ENCODE results near the gene NUMA1. TPM values are rescaled to one million over a fixed set of nuclear protein-coding genes. Genes with fewer than 3 reads are reported as not detected.

Gene NUMA1
- total RNA-seq, 2 donors from 2014 or later = 130 to 132 TPM

DNA sequence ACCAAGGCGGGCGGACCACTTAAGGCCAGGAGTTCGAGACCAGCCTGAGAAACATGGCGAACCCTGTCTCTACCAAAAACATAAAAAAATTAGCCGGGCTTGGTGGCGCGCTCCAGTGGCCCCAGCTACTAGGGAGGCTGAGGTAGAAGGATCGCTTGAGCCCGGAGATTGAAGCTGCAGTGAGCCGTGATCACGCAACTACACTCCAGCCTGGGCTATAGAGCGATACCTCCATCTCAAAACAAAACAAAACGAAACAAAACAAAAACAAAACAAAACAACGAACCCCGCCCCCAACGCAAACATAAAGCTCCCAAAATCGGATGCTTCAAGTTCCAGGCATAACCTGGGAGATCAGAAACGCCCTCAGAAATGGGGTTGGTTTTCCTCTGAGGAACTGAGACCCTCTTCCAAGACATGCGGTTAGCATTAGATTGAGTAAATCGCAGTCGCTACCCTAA lies 872 bp upstream of the NUMA1 start:
- no peaks in the 10 kb centered on the region for H3K9me3 Mint-ChIP-seq
- peak overlapping the region; percentile 78 for H3K9ac ChIP-seq (ENCODE audit: extremely low read depth, low read length, poor library complexity, severe bottlenecking)
- peak overlapping the region; percentile 83 for H3K27ac ChIP-seq (ENCODE audit: low read depth, low read length)
- peaks cover 10% of the 10 kb centered on the region for H3K36me3 ChIP-seq (ENCODE audit: control insufficient read depth, insufficient read depth, low read length)
- H3K4me3 Mint-ChIP-seq = peak overlapping the region; percentile 85
- peak overlapping the region; percentile 97 for H3K27ac Mint-ChIP-seq
- TF ChIP-seq, protein P1, sequence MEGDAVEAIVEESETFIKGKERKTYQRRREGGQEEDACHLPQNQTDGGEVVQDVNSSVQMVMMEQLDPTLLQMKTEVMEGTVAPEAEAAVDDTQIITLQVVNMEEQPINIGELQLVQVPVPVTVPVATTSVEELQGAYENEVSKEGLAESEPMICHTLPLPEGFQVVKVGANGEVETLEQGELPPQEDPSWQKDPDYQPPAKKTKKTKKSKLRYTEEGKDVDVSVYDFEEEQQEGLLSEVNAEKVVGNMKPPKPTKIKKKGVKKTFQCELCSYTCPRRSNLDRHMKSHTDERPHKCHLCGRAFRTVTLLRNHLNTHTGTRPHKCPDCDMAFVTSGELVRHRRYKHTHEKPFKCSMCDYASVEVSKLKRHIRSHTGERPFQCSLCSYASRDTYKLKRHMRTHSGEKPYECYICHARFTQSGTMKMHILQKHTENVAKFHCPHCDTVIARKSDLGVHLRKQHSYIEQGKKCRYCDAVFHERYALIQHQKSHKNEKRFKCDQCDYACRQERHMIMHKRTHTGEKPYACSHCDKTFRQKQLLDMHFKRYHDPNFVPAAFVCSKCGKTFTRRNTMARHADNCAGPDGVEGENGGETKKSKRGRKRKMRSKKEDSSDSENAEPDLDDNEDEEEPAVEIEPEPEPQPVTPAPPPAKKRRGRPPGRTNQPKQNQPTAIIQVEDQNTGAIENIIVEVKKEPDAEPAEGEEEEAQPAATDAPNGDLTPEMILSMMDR (conservative IDR thresholded peaks at IDR 0.05) = no peak
- no peaks in the 10 kb centered on the region for H3K4me1 ChIP-seq (ENCODE audit: control insufficient read depth, insufficient read depth, low read length)
- no peaks in the 10 kb centered on the region for H3K9me3 ChIP-seq (ENCODE audit: control insufficient read depth, low read length)
- WGBS, 2 experiments (ENCODE audit: insufficient coverage in 1 of 2, insufficient read length in 1 of 2) = 86 to 91% methylated on average over 10 to 21 of the region's 21 CpGs
- H3K27me3 ChIP-seq (ENCODE audit: control insufficient read depth, insufficient read depth, low read length, poor library complexity, severe bottlenecking) = no peaks in the 10 kb centered on the region
- H3K36me3 Mint-ChIP-seq (ENCODE audit: low read depth) = peaks cover 8% of the 10 kb centered on the region
- no peak for DNase-seq
- peaks cover 11% of the 10 kb centered on the region for H3K4me1 Mint-ChIP-seq
- H3K27me3 Mint-ChIP-seq (ENCODE audit: insufficient read depth) = no peaks in the 10 kb centered on the region
- peak overlapping the region; percentile 98 for H3K4me3 ChIP-seq (ENCODE audit: low read length)

DNA sequence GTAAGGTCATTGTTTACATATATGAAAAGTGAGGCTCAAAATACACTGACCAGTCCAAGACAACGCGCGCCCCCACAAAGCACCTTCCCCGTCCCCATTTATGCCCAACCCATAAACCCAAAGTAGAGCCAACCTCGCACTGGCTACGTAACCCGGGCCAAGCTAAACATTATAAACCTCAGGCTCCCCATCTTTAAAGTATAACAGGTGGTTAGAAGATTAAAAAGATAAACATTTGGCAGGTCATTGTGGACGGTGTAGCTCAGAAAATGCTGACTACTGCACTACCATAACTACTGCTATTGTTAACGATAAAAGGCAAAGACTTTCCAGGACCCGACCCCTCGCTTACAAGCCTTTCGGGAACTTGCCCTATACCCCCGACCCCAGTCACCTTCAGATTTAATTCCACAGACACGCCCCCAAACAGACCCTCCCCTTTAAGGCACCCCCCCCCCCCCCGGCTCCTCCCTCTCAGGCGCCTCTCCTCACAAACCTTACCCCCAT lies 470 bp downstream of the NUMA1 start:
- Mint-ChIP-seq H3K4me3 (peak overlapping the region; percentile 85), H3K9me3 (no peaks in the 10 kb centered on the region), H3K27ac (peak overlapping the region; percentile 97), H3K36me3 (ENCODE audit: low read depth) (peaks cover 11% of the 10 kb centered on the region), H3K4me1 (peaks cover 12% of the 10 kb centered on the region), H3K27me3 (ENCODE audit: insufficient read depth) (no peaks in the 10 kb centered on the region)
- H3K36me3 ChIP-seq (ENCODE audit: control insufficient read depth, insufficient read depth, low read length) = peaks cover 4% of the 10 kb centered on the region
- TF ChIP-seq, protein P1 (conservative IDR thresholded peaks at IDR 0.05) = no peak
- no peak for DNase-seq
- no peaks in the 10 kb centered on the region for H3K27me3 ChIP-seq (ENCODE audit: control insufficient read depth, insufficient read depth, low read length, poor library complexity, severe bottlenecking)
- peak overlapping the region; percentile 98 for H3K4me3 ChIP-seq (ENCODE audit: low read length)
- no peaks in the 10 kb centered on the region for H3K4me1 ChIP-seq (ENCODE audit: control insufficient read depth, insufficient read depth, low read length)
- H3K27ac ChIP-seq (ENCODE audit: low read depth, low read length) = peak overlapping the region; percentile 75
- H3K9me3 ChIP-seq (ENCODE audit: control insufficient read depth, low read length) = no peaks in the 10 kb centered on the region
- 0 to 4% methylated on average over 1 to 15 of the region's 16 CpGs for WGBS, 2 experiments (ENCODE audit: insufficient coverage in 1 of 2, insufficient read length in 1 of 2)
- peak overlapping the region; percentile 79 for H3K9ac ChIP-seq (ENCODE audit: extremely low read depth, low read length, poor library complexity, severe bottlenecking)

DNA sequence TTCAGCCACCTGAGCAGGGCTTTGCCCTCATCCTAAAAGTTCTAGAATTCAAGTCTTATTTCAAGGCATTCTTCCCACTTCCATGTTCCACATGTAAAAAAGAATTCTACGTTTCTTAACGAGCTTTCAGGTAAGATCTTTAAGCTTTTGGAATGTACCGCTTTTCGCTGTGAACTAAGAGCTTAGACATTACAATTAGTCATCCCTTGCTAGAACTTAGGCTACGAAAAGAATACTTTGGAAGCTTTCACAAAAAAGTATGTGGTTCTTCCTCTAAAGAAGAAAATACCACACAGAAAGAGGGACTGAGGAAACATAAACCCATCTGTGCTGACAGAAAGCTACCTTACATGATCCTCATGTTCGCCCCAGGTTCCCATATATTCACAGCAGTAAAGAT lies 1.9 kb downstream of the NUMA1 start:
- Histone ChIP-seq H3K9ac (ENCODE audit: extremely low read depth, low read length, poor library complexity, severe bottlenecking) (no peak overlapping the region), H3K27me3 (ENCODE audit: control insufficient read depth, insufficient read depth, low read length, poor library complexity, severe bottlenecking) (no peaks in the 10 kb centered on the region), H3K9me3 (ENCODE audit: control insufficient read depth, low read length) (no peaks in the 10 kb centered on the region), H3K27ac (ENCODE audit: low read depth, low read length) (no peak overlapping the region), H3K36me3 (ENCODE audit: control insufficient read depth, insufficient read depth, low read length) (peaks cover 4% of the 10 kb centered on the region), H3K4me3 (ENCODE audit: low read length) (peak overlapping the region; percentile 98), H3K4me1 (ENCODE audit: control insufficient read depth, insufficient read depth, low read length) (no peaks in the 10 kb centered on the region)
- H3K4me3 Mint-ChIP-seq = peak overlapping the region; percentile 85
- H3K27me3 Mint-ChIP-seq (ENCODE audit: insufficient read depth) = no peaks in the 10 kb centered on the region
- peak overlapping the region; percentile 48 for H3K27ac Mint-ChIP-seq
- peaks cover 12% of the 10 kb centered on the region for H3K4me1 Mint-ChIP-seq
- 92 to 98% methylated on average over 5 to 6 of the region's 6 CpGs for WGBS, 2 experiments (ENCODE audit: insufficient coverage in 1 of 2, insufficient read length in 1 of 2)
- H3K9me3 Mint-ChIP-seq = no peaks in the 10 kb centered on the region
- no peak for DNase-seq
- H3K36me3 Mint-ChIP-seq (ENCODE audit: low read depth) = peaks cover 11% of the 10 kb centered on the region
- TF ChIP-seq, protein P1 (conservative IDR thresholded peaks at IDR 0.05) = no peak
